ENCODE measurements around the gene IPO7. TPM values are rescaled to one million over a fixed set of nuclear protein-coding genes. Genes with fewer than 3 reads are reported as not detected.

The IPO7 gene
- total RNA-seq, 2 donors from 2014 or later = 161 to 163 TPM

GRCh38 chr11:9362393-9362863 is 22.0 kb upstream of the IPO7 start:
- Mint-ChIP-seq H3K4me1 (peaks cover 21% of the 10 kb centered on the region), H3K27me3 (ENCODE audit: insufficient read depth) (no peaks in the 10 kb centered on the region), H3K36me3 (ENCODE audit: low read depth) (no peaks in the 10 kb centered on the region), H3K9me3 (no peaks in the 10 kb centered on the region), H3K4me3 (no peak overlapping the region), H3K27ac (peak overlapping the region; percentile 99)
- Histone ChIP-seq H3K27me3 (ENCODE audit: control insufficient read depth, insufficient read depth, low read length, poor library complexity, severe bottlenecking) (no peaks in the 10 kb centered on the region), H3K27ac (ENCODE audit: low read depth, low read length) (no peak overlapping the region), H3K36me3 (ENCODE audit: control insufficient read depth, insufficient read depth, low read length) (no peaks in the 10 kb centered on the region), H3K4me1 (ENCODE audit: control insufficient read depth, insufficient read depth, low read length) (peaks cover 5% of the 10 kb centered on the region), H3K4me3 (ENCODE audit: low read length) (no peak overlapping the region), H3K9me3 (ENCODE audit: control insufficient read depth, low read length) (no peaks in the 10 kb centered on the region), H3K9ac (ENCODE audit: extremely low read depth, low read length, poor library complexity, severe bottlenecking) (no peak overlapping the region)
- peak; percentile 71 for DNase-seq
- whole genome bisulfite sequencing, 2 experiments (ENCODE audit: insufficient coverage in 1 of 2, insufficient read length in 1 of 2) = 63 to 79% methylated on average over 2 of the region's 2 CpGs
- TF ChIP-seq CTCF (conservative IDR thresholded peaks at IDR 0.05) = no peak

GRCh38 chr11:9363954-9364912 is 20.2 kb upstream of the IPO7 start:
- Mint-ChIP-seq H3K4me1 (peaks cover 21% of the 10 kb centered on the region), H3K27me3 (ENCODE audit: insufficient read depth) (no peaks in the 10 kb centered on the region), H3K4me3 (peak overlapping the region; percentile 59), H3K27ac (peak overlapping the region; percentile 99), H3K36me3 (ENCODE audit: low read depth) (no peaks in the 10 kb centered on the region), H3K9me3 (no peaks in the 10 kb centered on the region)
- H3K4me1 ChIP-seq (ENCODE audit: control insufficient read depth, insufficient read depth, low read length) = peaks cover 5% of the 10 kb centered on the region
- H3K9me3 ChIP-seq (ENCODE audit: control insufficient read depth, low read length) = no peaks in the 10 kb centered on the region
- H3K36me3 ChIP-seq (ENCODE audit: control insufficient read depth, insufficient read depth, low read length) = no peaks in the 10 kb centered on the region
- DNase-seq = peak; percentile 98
- H3K9ac ChIP-seq (ENCODE audit: extremely low read depth, low read length, poor library complexity, severe bottlenecking) = peak overlapping the region; percentile 90
- H3K27me3 ChIP-seq (ENCODE audit: control insufficient read depth, insufficient read depth, low read length, poor library complexity, severe bottlenecking) = no peaks in the 10 kb centered on the region
- peak overlapping the region; percentile 79 for H3K4me3 ChIP-seq (ENCODE audit: low read length)
- H3K27ac ChIP-seq (ENCODE audit: low read depth, low read length) = peak overlapping the region; percentile 98
- TF ChIP-seq CTCF (conservative IDR thresholded peaks at IDR 0.05) = no peak
- WGBS, 2 experiments (ENCODE audit: insufficient coverage in 1 of 2, insufficient read length in 1 of 2) = 10 to 20% methylated on average over 22 to 64 of the region's 64 CpGs

- H3K4me3 Mint-ChIP-seq = no peak overlapping the region
- no peaks in the 10 kb centered on the region for H3K27me3 Mint-ChIP-seq (ENCODE audit: insufficient read depth)
- Histone ChIP-seq H3K27me3 (ENCODE audit: control insufficient read depth, insufficient read depth, low read length, poor library complexity, severe bottlenecking) (no peaks in the 10 kb centered on the region), H3K36me3 (ENCODE audit: control insufficient read depth, insufficient read depth, low read length) (no peaks in the 10 kb centered on the region), H3K9me3 (ENCODE audit: control insufficient read depth, low read length) (no peaks in the 10 kb centered on the region), H3K4me1 (ENCODE audit: control insufficient read depth, insufficient read depth, low read length) (peaks cover under 1% of the 10 kb centered on the region), H3K27ac (ENCODE audit: low read depth, low read length) (no peak overlapping the region), H3K9ac (ENCODE audit: extremely low read depth, low read length, poor library complexity, severe bottlenecking) (no peak overlapping the region), H3K4me3 (ENCODE audit: low read length) (no peak overlapping the region)
- no peak overlapping the region for H3K27ac Mint-ChIP-seq
- WGBS, 2 experiments (ENCODE audit: insufficient coverage in 1 of 2, insufficient read length in 1 of 2) = 75 to 84% methylated on average over 2 of the region's 2 CpGs
- no peaks in the 10 kb centered on the region for H3K9me3 Mint-ChIP-seq
- H3K36me3 Mint-ChIP-seq (ENCODE audit: low read depth) = no peaks in the 10 kb centered on the region
- peaks cover 17% of the 10 kb centered on the region for H3K4me1 Mint-ChIP-seq
- no peak for DNase-seq
- no peak for TF ChIP-seq CTCF (conservative IDR thresholded peaks at IDR 0.05)
Measured at GRCh38 chr11:9367551-9367950, 16.9 kb upstream of the IPO7 start.

Data from endodermal cell (in vitro differentiated cells).